Right renal pelvis (tissue), 4 donors: Measurements from ENCODE around the gene FHL3. TPM values are rescaled to one million over a fixed set of nuclear protein-coding genes. Genes with fewer than 3 reads are reported as not detected.

Experiments
- DNase-seq, 4 donors: peaks; one replicate each; pipeline ENCODE4 v3.0.0-alpha.2; 2013; ENCODE audit warnings: low read depth in 4 of 4, low spot score in 3 of 4, missing footprints in 1 of 4
- polyA plus RNA-seq, 4 donors: library from polyadenylated mRNA; unstranded; fragments of 120-200 nt; gene quantifications; one replicate each; pipeline ENCODE4 v1.2.1, GENCODE V29; 2013; ENCODE audit not compliant: insufficient read length in 4 of 4

The FHL3 gene
- 10 to 100 TPM; 18.1 to 23.0 (median 21.1) TPM for polyA plus RNA-seq

- no peak for DNase-seq
Observed at GRCh38 chr1:38005195-38006007, at the start of gene FHL3. FHL3 (minus strand) TSS chr1:38005514; CDS start chr1:37999412, 6,102 bp downstream.

DNA sequence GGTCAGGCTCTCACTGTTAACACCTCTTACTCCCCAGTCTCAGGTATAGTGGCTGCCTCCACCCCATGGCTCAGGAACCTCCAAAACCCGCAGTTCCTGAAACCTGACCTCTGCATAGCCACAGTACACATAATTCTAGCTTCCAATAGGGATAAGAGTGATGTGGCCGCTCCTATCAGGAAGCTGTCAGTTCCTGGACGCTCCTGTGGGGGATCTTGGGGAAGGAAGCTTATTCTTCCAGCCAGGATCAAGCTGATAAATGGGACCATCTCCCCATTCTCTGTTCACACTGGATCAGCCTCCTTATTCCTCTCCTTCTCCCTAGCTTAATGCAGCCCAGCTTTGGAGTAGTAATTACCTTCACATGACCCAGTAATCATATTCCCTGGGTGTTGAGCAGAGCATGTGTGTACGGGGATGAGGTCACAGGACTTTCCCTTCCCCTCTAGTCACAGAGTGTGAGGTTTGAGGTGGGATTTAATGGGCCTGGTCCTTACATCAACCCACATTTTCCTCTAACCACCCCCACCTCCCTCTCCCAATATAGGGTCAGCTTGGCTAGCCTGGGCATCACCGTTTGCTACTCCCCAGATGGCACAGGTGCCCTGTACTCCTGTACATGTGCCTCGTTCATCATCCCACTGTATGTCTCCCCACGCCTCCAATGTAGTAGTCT is 48.2 kb upstream of the FHL3 start:
- no peak for DNase-seq

DNA sequence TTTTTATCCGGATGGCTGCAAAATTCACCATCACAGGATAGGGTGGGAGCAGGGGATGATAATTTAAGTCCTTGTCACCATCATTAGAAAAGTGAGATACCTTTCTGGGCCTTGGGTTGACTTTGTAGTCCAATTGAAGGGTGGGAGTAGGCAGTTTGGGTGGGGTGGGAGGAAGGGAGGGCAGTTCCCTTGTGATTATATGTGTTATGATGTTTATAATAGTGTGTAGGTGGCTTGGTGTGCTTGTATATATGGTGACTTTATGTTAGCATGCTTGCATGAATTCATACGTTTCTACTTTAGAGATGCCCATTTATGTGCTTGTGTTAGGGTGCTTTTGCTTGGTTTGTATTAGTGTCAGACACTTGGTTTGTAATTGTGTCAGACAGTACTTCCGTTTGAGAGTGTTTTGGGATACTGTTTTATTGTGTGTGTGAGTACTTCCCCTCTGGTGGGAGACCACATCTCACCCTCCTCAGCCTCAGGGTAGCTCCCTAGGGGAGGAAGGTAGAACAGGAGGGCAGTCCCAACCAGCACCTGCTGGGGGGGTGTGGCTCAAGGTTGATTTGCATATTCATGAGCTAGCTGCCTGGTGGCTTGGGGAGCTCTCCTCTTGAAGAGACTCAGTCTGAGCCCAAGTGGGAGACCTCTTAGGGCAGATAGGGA is 47.6 kb upstream of the FHL3 start:
- no peak for DNase-seq

DNA sequence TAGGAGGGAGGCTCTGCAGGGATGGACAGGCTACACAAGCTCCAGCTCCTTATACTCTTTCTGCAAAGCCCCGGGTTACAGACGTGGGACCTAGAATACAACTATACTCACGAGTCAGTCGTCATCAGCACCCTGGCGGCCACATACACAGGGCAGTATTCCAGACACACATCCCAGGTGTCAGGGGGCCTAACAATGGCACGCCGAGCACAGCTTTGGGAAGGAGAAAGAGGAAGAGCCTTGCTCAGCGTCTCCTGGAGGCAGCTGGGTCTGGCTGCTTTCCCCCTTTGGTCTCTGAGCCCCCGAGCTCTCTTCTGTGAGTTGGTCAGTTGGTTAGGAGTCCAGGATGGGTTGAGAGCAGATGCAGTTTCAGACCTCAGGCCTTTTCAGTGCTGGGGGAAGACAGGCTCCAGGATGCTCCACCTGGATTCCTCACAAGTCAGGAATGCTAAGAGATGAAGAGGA is 45.8 kb upstream of the FHL3 start:
- DNase-seq, result no peak

- peak in 1 of 4 donors; percentile 68 for DNase-seq
Observed at GRCh38 chr1:38050397-38051078, 45.2 kb upstream of the FHL3 start.

DNA sequence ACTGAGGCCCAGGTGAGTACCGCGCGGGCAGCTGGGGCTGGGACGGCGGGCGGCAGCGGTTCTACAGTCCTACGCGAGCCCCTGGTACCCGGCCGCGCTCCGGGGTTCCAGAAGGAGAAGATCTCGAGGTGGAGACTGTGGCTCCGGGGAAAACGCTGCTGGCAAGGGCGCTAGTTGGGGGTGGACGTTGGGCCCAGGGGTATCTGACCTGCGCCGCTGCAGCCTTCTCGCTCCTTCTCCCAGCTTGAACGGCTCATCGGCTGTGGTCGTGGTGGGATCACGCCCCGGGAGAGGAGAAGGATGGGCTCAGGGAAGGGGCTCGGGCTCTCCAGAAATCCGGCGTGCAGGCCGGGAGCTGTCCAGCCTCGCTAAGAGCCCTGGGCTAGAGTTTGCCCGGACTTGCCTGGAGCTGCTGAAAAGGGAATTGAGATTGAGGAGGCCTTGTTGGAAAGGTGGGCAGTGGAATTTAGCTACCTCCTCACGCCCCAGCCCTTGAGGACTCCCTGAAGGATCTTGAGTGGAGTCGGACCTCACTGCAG is 42.4 kb upstream of the FHL3 start:
- no peak for DNase-seq

DNA sequence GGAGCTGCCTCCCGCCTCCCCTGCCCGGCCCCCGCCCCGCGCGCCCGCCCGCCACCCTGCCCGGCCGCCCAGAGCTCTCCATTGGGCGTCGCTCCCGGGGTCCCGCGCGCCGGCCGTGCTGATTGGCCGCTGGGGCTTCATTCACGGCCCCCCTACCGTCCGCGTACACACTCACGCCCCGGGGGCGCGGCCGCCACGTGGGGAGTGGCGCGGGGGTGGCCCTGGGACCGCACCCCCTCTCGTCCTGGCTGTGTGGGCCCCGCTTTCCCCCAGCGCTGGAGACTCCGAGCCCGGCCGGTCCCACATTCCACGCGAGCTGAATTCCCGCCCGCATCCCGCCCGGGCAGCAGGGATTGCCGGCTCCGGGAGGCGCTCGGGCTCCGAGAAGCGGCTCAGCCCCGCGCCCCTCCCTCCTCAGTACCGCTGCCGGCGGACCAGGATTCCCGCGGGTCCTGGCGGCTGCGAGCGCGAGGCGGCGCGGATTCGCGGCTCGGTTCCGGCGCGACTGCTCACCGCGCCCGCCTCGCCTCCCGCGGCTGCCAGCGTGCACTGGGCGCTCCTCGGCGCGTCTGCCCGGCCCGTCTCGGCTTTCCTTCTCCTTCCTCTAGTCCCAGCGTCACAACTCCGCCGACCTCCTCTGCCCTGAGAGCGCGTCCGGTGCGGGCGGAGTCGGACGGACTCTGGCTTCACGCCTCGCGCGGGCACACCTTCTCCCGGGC is 41.7 kb upstream of the FHL3 start:
- peak in 2 of 4 donors; percentile 59 to 75 for DNase-seq

DNA sequence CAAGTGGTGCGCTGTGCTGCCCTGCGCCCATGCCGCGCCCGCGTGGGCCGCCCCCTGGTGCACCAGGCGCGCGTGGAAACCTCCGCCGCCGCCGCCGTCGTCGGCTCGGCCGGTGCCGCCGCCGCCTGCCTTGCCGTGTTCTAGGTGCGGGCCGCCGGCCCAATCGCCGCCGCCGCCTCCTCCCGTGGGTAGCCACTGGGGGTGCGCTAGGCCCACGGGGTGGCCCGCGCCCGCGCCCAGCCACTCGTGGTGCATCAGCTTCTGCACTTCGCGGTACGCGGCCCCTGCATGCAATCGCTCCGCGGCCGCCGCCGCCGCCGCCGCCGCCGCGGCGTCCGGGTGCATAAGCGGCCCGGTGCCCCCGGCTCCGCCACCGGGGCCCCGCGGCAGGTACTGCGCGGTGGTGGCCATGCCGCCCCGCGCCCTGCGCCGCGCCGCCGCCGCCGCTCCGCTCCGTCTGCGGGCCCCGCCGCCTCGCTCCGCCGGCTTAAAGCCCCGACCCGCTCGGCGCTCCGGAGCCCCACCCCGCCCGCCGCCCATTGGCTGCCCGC is 41.1 kb upstream of the FHL3 start, which contains the start of gene POU3F1:
TSS of gene POU3F1 (minus strand) at position 461 of the 551 bp plus-strand sequence. CDS start at position 411, 50 bp downstream.
- DNase-seq, result no peak

DNA sequence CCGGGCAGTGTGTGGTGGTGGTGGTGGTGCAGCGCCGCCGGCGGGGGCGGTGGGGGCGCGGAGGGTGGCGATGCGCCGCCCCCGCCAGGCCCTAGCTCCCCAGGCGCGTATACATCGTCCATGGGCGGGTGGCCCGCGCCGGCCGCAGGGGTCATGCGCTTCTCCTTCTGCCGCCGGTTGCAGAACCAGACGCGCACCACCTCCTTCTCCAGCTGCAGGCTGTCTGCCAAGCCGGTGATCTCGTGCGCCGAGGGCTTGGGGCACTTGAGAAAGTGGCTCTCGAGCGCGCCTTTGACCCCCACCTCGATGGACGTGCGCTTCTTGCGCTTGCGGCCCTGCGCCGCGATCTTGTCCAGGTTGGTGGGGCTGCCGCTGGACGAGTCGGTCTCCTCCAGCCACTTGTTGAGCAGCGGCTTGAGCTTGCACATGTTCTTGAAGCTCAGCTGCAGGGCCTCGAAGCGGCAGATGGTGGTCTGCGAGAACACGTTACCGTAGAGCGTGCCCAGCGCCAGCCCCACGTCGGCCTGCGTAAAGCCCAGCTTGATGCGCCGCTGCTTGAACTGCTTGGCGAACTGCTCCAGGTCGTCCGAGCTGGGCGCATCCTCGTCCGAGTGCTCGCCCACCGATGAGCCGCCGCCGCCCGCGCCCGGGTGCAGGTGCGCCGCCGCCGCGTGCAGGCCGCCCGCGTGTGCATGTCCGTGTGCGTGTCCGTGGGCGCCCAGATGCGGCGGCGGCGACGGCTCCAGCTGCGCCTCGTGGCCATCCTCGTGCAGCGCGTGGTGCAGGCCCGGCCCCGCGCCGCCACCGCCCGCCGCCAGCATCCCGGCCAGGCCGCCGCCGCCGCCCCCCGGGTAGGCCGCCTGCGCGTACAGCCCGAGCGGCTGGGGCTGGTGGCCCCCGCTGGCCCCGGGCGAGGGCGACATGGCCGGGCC is 40.4 kb upstream of the FHL3 start:
- no peak for DNase-seq

DNA sequence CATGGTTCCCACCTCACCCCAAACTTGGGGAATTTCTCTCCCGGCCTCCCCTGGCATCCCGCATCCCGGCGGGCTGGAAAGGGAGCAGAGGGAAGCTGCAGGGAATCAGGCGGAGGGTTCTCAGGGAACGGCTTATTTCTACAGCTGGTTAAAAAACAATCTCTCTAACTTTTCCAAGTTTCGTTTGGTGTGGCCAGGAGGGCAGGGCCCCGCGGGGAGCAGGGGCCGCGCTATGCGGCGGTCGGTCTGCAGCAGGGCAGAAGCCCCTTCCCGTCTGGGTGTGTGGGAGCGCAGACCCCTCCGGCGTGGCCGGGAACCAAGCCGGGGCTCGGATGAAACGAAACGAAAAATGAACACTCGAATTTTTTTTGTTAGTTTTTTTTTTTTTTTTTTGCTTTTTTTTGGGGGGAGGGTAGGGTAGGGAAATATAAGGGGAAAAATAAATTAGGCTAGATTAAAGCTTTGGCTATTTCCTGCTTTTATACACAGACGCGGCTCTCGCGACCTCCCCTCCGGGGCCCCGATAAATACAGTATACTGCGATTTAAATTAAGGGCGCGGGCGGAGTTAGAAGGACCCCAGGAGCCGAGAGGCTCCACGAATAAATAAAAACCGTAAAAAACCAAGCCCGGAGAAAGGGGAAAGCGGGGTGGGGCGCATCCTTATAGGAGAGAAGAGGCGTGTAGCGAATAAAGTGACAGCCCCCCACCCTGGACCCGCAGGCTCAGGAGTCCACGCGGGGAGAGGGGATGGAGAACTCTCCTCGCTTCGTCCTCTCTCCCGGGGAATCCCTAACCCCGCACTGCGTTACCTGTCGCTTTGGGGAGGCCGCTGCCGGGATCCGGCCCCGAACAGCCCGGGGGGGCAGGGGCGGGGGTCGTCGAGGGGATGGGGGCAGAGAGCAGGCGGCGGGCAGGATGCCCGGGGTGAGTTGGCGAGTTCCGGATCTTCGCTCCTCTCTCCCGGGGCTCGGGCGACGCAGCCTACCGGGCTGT is 39.2 kb upstream of the FHL3 start:
- no peak for DNase-seq

GRCh38 chr1:38043036-38043747 is 37.9 kb upstream of the FHL3 start:
- no peak for DNase-seq

- no peak for DNase-seq
Observed at GRCh38 chr1:38041936-38042834, 36.9 kb upstream of the FHL3 start.

DNA sequence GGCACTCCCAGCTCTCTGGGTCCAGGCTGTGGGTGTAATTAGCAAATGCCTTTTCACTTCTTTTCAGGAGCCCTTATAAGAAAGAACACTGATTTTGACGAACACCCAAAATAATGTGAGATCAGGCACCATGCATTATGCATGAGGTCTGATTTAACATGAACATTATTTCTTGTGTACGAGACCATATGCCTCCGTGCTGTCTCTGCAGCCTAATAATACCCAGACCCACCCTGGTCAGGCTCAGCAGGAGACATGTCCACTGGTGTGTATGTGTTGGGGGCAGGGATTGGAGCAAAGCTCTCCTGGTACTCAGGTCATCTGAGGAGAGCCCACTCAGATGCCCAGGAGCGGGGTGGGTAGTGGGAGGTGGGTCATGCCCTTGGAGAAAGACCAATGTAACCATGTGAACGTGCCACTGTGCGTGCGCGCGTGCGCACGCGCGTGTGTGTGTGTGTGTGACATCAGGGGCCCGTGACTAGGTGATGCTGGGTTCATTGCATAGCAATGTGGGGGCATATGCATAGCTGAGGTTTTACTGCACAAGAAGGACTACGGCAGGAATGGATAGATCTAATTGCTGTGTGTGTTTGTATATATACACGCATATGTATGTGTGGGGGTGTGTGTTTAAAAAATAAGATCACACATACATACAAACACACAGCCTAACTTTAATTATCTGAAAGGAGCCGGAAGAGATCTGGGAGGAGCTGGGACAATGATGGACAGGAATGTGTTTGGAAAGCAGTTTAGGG is 34.2 kb upstream of the FHL3 start:
- DNase-seq, result no peak

DNA sequence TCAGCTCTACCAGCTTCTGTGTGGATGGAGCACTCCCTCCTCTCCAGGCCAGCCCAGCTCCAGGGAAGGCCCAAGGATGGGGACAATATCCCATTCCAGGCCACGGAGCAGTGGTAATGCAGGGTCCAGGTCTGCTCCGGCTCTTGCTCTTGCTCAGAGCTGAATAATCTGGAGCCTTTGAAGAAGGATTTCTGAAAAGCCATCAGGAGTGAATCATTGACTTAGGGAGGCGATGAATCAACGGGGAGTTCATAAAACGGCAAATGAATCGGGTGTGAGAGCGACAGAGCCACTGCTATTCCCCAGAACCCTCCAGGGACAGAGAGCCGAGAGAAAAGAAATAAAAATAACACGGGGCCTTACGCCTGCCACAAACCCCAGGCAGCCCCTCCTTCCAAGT is 33.5 kb upstream of the FHL3 start:
- DNase-seq, result no peak
